ENCODE data around the gene RMND5B. TPM values are rescaled to one million over a fixed set of nuclear protein-coding genes. Genes with fewer than 3 reads are reported as not detected.

RMND5B gene
- total and polyA plus RNA-seq, 8 donors = 28.9 to 41.5 (median 30.3) TPM

DNA sequence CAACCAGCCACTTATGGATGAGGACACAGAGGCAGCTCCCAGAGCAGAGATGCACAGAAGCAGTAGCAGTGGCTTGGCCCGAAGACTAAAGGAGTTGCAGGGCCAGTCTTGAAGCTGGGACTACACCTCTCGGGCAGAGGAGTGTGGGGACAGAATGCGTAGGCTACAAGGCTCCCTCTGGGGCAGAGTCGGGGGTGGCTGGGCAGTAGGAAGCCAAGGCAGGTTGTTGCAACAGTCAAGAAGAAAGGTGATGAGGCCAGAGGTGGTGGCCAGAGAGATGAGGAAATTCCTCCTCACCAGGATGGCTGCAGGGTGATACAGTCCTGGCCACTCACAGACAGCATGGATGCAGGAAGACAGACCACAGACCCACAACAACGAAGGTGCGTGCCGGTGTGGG, 22.4 kb upstream of the RMND5B start:
- Histone ChIP-seq H3K27me3 (peaks cover 0 to 34% of the 10 kb centered on the region in 2 donors), H3K9me3 (no peaks in the 10 kb centered on the region), H3K36me3 (no peaks in the 10 kb centered on the region), H3K27ac (no peak overlapping the region), H3K4me1 (peaks cover 0 to 22% of the 10 kb centered on the region in 2 donors), H3K4me3 (no peak overlapping the region)
- TF ChIP-seq, protein P1, sequence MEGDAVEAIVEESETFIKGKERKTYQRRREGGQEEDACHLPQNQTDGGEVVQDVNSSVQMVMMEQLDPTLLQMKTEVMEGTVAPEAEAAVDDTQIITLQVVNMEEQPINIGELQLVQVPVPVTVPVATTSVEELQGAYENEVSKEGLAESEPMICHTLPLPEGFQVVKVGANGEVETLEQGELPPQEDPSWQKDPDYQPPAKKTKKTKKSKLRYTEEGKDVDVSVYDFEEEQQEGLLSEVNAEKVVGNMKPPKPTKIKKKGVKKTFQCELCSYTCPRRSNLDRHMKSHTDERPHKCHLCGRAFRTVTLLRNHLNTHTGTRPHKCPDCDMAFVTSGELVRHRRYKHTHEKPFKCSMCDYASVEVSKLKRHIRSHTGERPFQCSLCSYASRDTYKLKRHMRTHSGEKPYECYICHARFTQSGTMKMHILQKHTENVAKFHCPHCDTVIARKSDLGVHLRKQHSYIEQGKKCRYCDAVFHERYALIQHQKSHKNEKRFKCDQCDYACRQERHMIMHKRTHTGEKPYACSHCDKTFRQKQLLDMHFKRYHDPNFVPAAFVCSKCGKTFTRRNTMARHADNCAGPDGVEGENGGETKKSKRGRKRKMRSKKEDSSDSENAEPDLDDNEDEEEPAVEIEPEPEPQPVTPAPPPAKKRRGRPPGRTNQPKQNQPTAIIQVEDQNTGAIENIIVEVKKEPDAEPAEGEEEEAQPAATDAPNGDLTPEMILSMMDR (IDR thresholded peaks at IDR 0.05) = no peak
- intact Hi-C loops (cut with DNase I) = no loop called here
- ATAC-seq (no peak), DNase-seq (peak in 1 of 4 donors; percentile 28)

DNA sequence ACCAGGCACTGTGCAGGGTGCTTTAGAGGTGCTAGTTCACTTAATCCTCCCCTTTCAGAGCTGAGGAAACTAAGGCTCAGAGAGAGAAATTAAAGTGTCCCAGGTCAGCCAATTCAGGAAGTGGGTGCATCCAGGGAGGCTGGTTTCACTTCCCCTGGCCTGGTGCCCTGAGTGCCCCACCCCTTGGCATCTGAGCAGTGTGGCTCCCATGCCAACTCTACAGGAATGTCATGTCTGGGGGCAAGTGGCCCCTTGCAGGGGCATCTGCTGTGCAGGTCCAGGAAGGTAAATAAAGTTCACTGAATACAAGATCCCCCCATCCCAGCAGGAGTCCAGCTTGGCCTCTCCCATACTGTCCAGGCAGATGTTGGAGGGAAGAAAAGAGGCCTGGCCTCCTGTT, 21.8 kb upstream of the RMND5B start:
- ATAC-seq = peak; percentile 13
- Histone ChIP-seq H3K4me1 (peaks cover 5 to 27% of the 10 kb centered on the region in 2 donors), H3K9me3 (no peaks in the 10 kb centered on the region), H3K27ac (no peak overlapping the region), H3K36me3 (no peaks in the 10 kb centered on the region), H3K27me3 (peaks cover 4 to 39% of the 10 kb centered on the region in 2 donors), H3K4me3 (no peak overlapping the region)
- TF ChIP-seq, protein P1 (IDR thresholded peaks at IDR 0.05) = no peak
- DNase-seq = peak in 1 of 4 donors; percentile 71
- intact Hi-C loops (cut with DNase I) = no loop called here

GRCh38 chr5:178110511-178110910, 20.3 kb upstream of the RMND5B start:
- intact Hi-C loops (cut with DNase I) = no loop called here
- DNase-seq = peak in 1 of 4 donors; percentile 57
- Histone ChIP-seq H3K27me3 (peaks cover 17 to 54% of the 10 kb centered on the region in 2 donors), H3K9me3 (no peaks in the 10 kb centered on the region), H3K36me3 (no peaks in the 10 kb centered on the region), H3K4me1 (peaks cover 6 to 41% of the 10 kb centered on the region in 2 donors), H3K4me3 (no peak overlapping the region), H3K27ac (no peak overlapping the region)
- TF ChIP-seq, protein P1 (IDR thresholded peaks at IDR 0.05) = no peak
- ATAC-seq = no peak

DNA sequence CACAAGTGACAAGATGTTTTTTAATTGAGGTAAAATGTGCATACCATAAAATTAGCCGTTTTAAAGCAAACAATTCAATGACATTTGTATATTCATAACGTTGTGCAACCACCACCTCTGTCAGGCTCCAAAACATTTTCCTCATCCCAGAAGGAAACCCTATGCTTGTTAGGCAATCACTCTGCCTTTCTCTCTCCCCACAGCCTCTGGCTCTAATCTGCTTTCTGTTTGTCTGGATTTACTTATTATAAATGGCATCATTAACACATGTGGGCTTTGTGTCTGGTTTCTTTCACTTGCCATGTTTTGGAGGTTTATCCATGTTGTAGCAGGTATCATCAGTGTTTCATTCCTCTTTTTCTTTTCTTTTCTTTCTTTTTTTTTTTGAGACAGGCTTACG, 18.9 kb upstream of the RMND5B start:
- intact Hi-C loops (cut with DNase I) = no loop called here
- H3K9me3 ChIP-seq = no peaks in the 10 kb centered on the region
- TF ChIP-seq, protein P1 (IDR thresholded peaks at IDR 0.05) = no peak
- no peaks in the 10 kb centered on the region for H3K36me3 ChIP-seq
- DNase-seq = no peak
- peaks cover 6 to 52% of the 10 kb centered on the region in 2 donors for H3K4me1 ChIP-seq
- H3K27ac ChIP-seq = no peak overlapping the region
- ATAC-seq = no peak
- peaks cover 17 to 68% of the 10 kb centered on the region in 2 donors for H3K27me3 ChIP-seq
- H3K4me3 ChIP-seq = no peak overlapping the region

- no peaks in the 10 kb centered on the region for H3K9me3 ChIP-seq
- TF ChIP-seq, protein P1 (IDR thresholded peaks at IDR 0.05) = no peak
- H3K4me1 ChIP-seq = peaks cover 6 to 56% of the 10 kb centered on the region in 2 donors
- ATAC-seq (no peak), DNase-seq (no peak)
- intact Hi-C loops (cut with DNase I) = no loop called here
- H3K27ac ChIP-seq = peak overlapping the region in 1 of 2 donors; percentile 56
- H3K36me3 ChIP-seq = no peaks in the 10 kb centered on the region
- H3K4me3 ChIP-seq = no peak overlapping the region
- peaks cover 17 to 72% of the 10 kb centered on the region in 2 donors for H3K27me3 ChIP-seq
Observed at GRCh38 chr5:178112545-178112944, 18.3 kb upstream of the RMND5B start.
